GM12892 (cell line): ENCODE results near the gene KCNJ6.
"Not testable (repeated sequence)": the region's sequence is repeated elsewhere in the genome, so short reads cannot be mapped to it uniquely, and the experiment has no call there.

Source experiments
- DNase-seq: peaks from one replicate; pipeline ENCODE4 v3.0.0; 2011; ENCODE audit not compliant: insufficient read length
- FAIRE-seq: peaks from 2 replicates; lab custom pipeline; 2011; peaks lifted over from hg19 to GRCh38; lab: Jason Lieb, UNC
- POLR2A ChIP-seq: IDR thresholded peaks from 2 replicates; pipeline ENCODE4 v1.6.1; 2011; ENCODE audit warnings: low read depth, low read length, control low read depth
- POLR2AphosphoS5 ChIP-seq: IDR thresholded peaks from 2 replicates; pipeline ENCODE4 v1.6.1; 2011; ENCODE audit warnings: low read depth, low read length, control low read depth
- TAF1 ChIP-seq: IDR thresholded peaks from 2 replicates; pipeline ENCODE4 v1.6.1; 2011; ENCODE audit warnings: low read depth, mild to moderate bottlenecking, control low read depth, low read length, borderline replicate concordance

KCNJ6 gene

GRCh38 chr21:37606549-37606948, 309.7 kb downstream of the KCNJ6 start:
- FAIRE-seq, result no peak
- TF ChIP-seq TAF1 (no peak), POLR2A (no peak), POLR2AphosphoS5 (no peak)

GRCh38 chr21:37605006-37605405, 311.3 kb downstream of the KCNJ6 start:
- no peak for TF ChIP-seq POLR2AphosphoS5
- TF ChIP-seq TAF1, result no peak
- no peak for TF ChIP-seq POLR2A
- FAIRE-seq (no peak), DNase-seq (no peak)

More at GRCh38 chr21:37606549-37606948, 309.7 kb downstream of the KCNJ6 start:
- no peak for DNase-seq

GRCh38 chr21:37603129-37603528, 313.1 kb downstream of the KCNJ6 start:
- no peak for DNase-seq
- TF ChIP-seq POLR2AphosphoS5, result no peak
- no peak for TF ChIP-seq POLR2A
- FAIRE-seq, result no peak

- TF ChIP-seq POLR2AphosphoS5, result no peak
- TF ChIP-seq POLR2A, result no peak
- no peak for TF ChIP-seq TAF1
- DNase-seq, result no peak
- FAIRE-seq, result no peak
Measured at GRCh38 chr21:37601915-37602314, 314.3 kb downstream of the KCNJ6 start.

- no peak for DNase-seq
- TF ChIP-seq POLR2A (no peak), TAF1 (no peak), POLR2AphosphoS5 (no peak)
- FAIRE-seq, result no peak
Measured at GRCh38 chr21:37601027-37601426, 315.2 kb downstream of the KCNJ6 start.

- DNase-seq (no peak), FAIRE-seq (no peak)
- TF ChIP-seq POLR2A (no peak), POLR2AphosphoS5 (no peak)
Measured at GRCh38 chr21:37595944-37596343, 320.3 kb downstream of the KCNJ6 start.

- no peak for TF ChIP-seq TAF1
- TF ChIP-seq POLR2AphosphoS5, result no peak
- no peak for TF ChIP-seq POLR2A
- DNase-seq (no peak), FAIRE-seq (no peak)
Measured at GRCh38 chr21:37594472-37594951, 321.7 kb downstream of the KCNJ6 start.

GRCh38 chr21:37593740-37594471, 322.4 kb downstream of the KCNJ6 start:
- no peak for DNase-seq
- TF ChIP-seq TAF1, result no peak
- TF ChIP-seq POLR2AphosphoS5, result no peak
- no peak for TF ChIP-seq POLR2A
- no peak for FAIRE-seq

- DNase-seq (no peak), FAIRE-seq (no peak)
- no peak for TF ChIP-seq POLR2AphosphoS5
- no peak for TF ChIP-seq TAF1
- no peak for TF ChIP-seq POLR2A
Measured at GRCh38 chr21:37593015-37593414, 323.2 kb downstream of the KCNJ6 start.

GRCh38 chr21:37592496-37592895, 323.8 kb downstream of the KCNJ6 start:
- FAIRE-seq (no peak), DNase-seq (no peak)
- TF ChIP-seq POLR2AphosphoS5, result no peak
- no peak for TF ChIP-seq POLR2A
- TF ChIP-seq TAF1, result no peak

GRCh38 chr21:37591994-37592393, 324.3 kb downstream of the KCNJ6 start:
- not testable (repeated sequence) for DNase-seq, FAIRE-seq

GRCh38 chr21:37590836-37591235, 325.4 kb downstream of the KCNJ6 start:
- not testable (repeated sequence) for DNase-seq, FAIRE-seq

GRCh38 chr21:37588644-37589043, 327.6 kb downstream of the KCNJ6 start:
- not testable (repeated sequence) for DNase-seq, FAIRE-seq
